Upper lobe of left lung (tissue), 4 donors: ENCODE measurements around the gene ILF2.

ENCODE experiments used
- CTCF ChIP-seq, 6 experiments: fragments of 450-650 bp in 4 of 6; fragments of 200-600 bp in 2 of 6; sonication (generic) in 2 of 6; IDR thresholded peaks; one replicate each; pipeline ENCODE4 v1.5.1; 2016 to 2019; ENCODE audit warnings: antibody characterized with exemption in 6 of 6
- POLR2A ChIP-seq, 4 donors: fragments of 450-650 bp; IDR thresholded peaks; one replicate each; pipeline ENCODE4 v1.5.1; 2016 to 2017; ENCODE audit warnings: antibody characterized with exemption in 4 of 4, mild to moderate bottlenecking in 2 of 4

- TF ChIP-seq CTCF (IDR thresholded peaks at IDR 0.05) = no peak
- TF ChIP-seq POLR2A (IDR thresholded peaks at IDR 0.05) = no peak
These were observed 9.3 kb upstream of the ILF2 start for GRCh38 chr1:153680120-153680403.
